ENCODE data around the gene HORMAD2. TPM values are rescaled to one million over a fixed set of nuclear protein-coding genes. Genes with fewer than 3 reads are reported as not detected.

Gene HORMAD2
- total RNA-seq, 4 donors from 2014 or later: not detected

DNA sequence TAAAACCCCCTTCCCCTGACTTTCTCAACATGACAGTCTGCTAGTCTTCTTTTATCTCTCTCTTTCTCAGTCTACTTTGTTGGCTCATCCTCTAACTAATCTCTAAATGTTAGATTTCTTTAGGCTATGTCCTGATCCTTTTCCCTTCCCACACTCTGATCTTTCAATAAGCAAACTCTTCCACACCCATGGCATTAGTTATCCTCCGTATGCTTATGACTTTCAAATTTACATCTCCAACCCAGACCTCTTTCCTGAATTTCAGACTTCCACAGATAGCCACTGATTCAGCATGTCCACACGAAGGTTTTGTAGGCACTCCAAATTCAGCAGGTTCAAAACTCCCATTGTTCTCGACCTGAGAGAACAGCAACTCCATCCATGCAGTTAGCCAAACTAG is 90.7 kb downstream of the HORMAD2 start:
- TF ChIP-seq POLR2A (IDR thresholded peaks at IDR 0.05): no peak
- TF ChIP-seq, protein P1, sequence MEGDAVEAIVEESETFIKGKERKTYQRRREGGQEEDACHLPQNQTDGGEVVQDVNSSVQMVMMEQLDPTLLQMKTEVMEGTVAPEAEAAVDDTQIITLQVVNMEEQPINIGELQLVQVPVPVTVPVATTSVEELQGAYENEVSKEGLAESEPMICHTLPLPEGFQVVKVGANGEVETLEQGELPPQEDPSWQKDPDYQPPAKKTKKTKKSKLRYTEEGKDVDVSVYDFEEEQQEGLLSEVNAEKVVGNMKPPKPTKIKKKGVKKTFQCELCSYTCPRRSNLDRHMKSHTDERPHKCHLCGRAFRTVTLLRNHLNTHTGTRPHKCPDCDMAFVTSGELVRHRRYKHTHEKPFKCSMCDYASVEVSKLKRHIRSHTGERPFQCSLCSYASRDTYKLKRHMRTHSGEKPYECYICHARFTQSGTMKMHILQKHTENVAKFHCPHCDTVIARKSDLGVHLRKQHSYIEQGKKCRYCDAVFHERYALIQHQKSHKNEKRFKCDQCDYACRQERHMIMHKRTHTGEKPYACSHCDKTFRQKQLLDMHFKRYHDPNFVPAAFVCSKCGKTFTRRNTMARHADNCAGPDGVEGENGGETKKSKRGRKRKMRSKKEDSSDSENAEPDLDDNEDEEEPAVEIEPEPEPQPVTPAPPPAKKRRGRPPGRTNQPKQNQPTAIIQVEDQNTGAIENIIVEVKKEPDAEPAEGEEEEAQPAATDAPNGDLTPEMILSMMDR (IDR thresholded peaks at IDR 0.05): no peak
- intact Hi-C loops (cut with DNase I; ENCODE audit: low total_unique reads): no loop called here
- WGBS, 2 donors: 81 to 84% methylated on average over 3 of the region's 3 CpGs
- no peak overlapping the region for H3K4me3 ChIP-seq (ENCODE audit: low read depth, poor library complexity, severe bottlenecking)
- DNase-seq (ENCODE audit: low spot score in 2 of 2): no peak

DNA sequence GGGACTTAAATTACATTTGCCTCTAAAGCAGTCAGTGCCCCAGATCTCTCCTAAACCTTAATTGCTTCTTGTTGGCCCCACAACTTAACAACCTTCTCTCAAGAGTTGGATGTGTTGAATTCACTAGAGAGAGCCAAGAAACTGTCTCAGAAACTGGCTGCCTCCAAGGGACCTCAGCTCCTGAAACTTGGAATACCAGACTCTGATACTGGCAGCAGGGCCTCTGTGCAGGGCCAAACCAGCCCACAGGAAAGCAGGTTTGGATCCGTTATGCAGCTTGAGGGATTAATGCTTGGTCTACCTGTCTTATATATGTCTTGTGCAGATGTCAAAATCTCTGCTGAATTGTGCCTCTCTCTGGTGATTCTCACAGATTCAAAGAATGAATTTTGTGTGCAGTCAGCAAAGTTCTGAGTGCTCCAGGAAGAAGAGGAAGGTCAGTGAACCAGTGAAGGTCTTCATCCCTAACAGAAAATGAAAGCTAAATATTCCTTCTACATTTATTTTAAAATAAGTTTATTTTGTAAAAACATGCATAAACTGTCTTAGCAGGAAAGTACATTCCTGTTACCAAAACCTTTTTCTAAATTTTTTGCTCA is 95.5 kb downstream of the HORMAD2 start:
- no peak for DNase-seq (ENCODE audit: low spot score in 2 of 2)
- no peak overlapping the region for H3K4me3 ChIP-seq (ENCODE audit: low read depth, poor library complexity, severe bottlenecking)
- intact Hi-C loops (cut with DNase I; ENCODE audit: low total_unique reads): no loop called here
- no peak for TF ChIP-seq POLR2A (IDR thresholded peaks at IDR 0.05)
- TF ChIP-seq, protein P1 (IDR thresholded peaks at IDR 0.05): no peak
- WGBS, 2 donors: 32 to 55% methylated on average over 1 of the region's 1 CpG

DNA sequence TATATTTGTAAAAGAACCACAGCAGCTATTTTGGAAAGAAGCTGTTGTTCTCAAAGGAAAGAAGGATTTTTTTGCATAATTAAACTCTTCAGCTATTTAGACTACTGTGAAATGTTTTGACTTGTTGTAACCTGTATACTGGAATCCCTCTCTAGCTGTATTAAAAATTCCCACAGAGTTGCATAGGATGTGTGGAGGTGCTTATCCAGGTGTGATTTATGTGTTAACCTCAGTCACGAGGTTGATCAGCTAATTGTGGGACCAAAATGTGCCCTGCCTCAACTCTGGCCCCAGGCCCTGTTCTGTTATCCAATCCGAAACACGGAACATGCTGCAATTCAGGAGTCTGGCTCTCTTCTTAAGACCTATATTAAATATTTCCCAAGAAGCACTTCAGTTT is 96.2 kb downstream of the HORMAD2 start:
- TF ChIP-seq, protein P1 (IDR thresholded peaks at IDR 0.05): no peak
- no peak for TF ChIP-seq POLR2A (IDR thresholded peaks at IDR 0.05)
- intact Hi-C loops (cut with DNase I; ENCODE audit: low total_unique reads): no loop called here
- peak in 1 of 2 donors; percentile 30 for DNase-seq (ENCODE audit: low spot score in 2 of 2)
- no peak overlapping the region for H3K4me3 ChIP-seq (ENCODE audit: low read depth, poor library complexity, severe bottlenecking)
- WGBS, 2 donors: 64% methylated on average over 3 of the region's 3 CpGs

DNA sequence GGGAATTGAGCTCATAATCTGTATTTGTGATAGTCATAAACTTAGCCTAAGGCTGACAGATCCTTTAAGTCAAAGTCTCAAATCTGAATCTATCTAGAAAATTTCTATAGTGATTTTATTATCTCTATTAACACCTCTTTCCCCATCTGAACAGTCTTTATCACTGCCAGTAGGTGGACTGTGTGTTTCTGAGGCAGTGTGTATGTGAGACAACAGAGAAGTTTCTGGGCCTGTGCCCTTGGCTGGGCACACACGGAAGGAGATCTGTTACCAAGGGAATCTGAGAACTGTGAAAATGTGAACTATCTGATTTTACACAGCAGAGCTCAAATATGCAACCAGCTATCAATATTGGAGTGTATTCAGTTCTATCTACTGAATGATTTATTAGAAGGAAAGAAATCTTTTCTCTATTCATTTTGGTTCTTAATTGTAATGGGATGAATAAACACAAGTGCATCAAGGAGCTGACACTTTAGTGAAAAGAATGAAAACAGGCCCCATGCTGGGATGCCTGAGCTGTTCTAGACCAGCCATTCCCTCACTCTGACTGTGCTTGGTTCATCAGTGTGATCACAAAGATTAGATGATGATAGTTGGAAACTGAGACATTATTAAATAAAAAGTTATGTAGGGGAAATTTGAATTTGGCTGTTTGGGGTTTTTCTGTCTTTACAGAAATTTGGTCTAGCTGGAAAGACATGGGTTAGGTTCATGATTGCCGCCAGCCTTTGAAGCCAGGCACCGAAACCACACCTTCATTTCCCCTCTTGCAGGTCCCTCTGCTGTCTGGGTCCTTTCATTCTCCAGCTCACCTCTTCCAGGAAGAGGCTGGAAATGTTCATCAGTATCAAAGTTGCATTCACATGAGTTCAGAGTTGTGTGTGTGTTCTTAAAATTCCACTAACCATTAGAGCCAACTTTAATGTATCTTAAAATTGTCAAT is 98.2 kb downstream of the HORMAD2 start:
- DNase-seq (ENCODE audit: low spot score in 2 of 2): no peak
- TF ChIP-seq POLR2A (IDR thresholded peaks at IDR 0.05): no peak
- TF ChIP-seq, protein P1 (IDR thresholded peaks at IDR 0.05): no peak
- H3K4me3 ChIP-seq (ENCODE audit: low read depth, poor library complexity, severe bottlenecking): no peak overlapping the region
- intact Hi-C loops (cut with DNase I; ENCODE audit: low total_unique reads): no loop called here
- WGBS, 2 donors: 72 to 74% methylated on average over 3 of the region's 3 CpGs

DNA sequence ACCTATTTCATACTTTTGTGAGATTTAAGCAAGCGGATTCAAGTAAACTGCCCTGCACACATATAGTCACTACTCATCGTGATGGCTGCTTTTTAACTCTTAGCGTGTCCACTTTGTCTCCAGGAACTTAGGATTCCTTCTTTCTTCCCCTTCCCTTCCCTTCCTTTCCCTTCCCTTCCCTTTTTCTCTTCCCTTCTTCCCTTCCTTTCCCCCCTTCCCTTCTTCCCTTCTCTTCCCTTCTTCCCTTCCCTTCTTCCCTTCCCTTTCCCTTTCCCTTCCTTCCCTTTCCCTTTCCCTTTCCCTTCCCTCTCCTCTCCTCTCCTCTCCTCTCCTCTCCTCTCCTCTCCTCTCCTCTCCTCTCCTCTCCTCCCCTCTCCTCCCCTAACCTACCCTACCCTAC is 100.4 kb downstream of the HORMAD2 start:
- no peak for DNase-seq (ENCODE audit: low spot score in 2 of 2)
- H3K4me3 ChIP-seq (ENCODE audit: low read depth, poor library complexity, severe bottlenecking): no peak overlapping the region
- TF ChIP-seq, protein P1 (IDR thresholded peaks at IDR 0.05): no peak
- TF ChIP-seq POLR2A (IDR thresholded peaks at IDR 0.05): no peak
- intact Hi-C loops (cut with DNase I; ENCODE audit: low total_unique reads): no loop called here
- 86 to 92% methylated on average over 3 of the region's 3 CpGs for WGBS, 2 donors
